ENCODE measurements around the gene PIEZO1.

DNA sequence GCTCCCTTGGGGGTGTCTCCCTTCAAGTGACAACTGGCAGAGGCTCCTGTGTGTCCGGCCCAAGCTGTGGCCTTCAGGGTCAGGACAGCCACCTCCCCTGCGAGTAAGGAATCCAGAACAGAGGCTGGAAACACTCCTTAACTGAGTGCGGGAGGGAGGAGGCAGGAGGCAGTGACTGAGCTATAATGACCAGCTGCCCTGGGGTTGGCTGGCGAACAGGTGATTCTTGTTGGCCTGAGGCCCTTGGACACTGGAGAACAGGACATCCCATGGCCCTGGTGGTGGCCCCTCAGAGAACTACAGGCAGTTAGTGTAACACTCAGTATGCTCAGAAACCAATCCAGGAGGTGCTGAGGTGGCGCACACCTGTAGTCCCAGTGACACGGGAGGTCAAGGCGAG, 89.3 kb downstream of the PIEZO1 start:
- TF ChIP-seq, protein P1, sequence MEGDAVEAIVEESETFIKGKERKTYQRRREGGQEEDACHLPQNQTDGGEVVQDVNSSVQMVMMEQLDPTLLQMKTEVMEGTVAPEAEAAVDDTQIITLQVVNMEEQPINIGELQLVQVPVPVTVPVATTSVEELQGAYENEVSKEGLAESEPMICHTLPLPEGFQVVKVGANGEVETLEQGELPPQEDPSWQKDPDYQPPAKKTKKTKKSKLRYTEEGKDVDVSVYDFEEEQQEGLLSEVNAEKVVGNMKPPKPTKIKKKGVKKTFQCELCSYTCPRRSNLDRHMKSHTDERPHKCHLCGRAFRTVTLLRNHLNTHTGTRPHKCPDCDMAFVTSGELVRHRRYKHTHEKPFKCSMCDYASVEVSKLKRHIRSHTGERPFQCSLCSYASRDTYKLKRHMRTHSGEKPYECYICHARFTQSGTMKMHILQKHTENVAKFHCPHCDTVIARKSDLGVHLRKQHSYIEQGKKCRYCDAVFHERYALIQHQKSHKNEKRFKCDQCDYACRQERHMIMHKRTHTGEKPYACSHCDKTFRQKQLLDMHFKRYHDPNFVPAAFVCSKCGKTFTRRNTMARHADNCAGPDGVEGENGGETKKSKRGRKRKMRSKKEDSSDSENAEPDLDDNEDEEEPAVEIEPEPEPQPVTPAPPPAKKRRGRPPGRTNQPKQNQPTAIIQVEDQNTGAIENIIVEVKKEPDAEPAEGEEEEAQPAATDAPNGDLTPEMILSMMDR (IDR thresholded peaks at IDR 0.05; ENCODE audit: low read depth, low read length): no peak
- TF ChIP-seq POLR2A (IDR thresholded peaks at IDR 0.05; ENCODE audit: extremely low read depth, insufficient read length) (no peak), MYC (IDR thresholded peaks at IDR 0.05; ENCODE audit: low read depth, low read length) (no peak)
- TF ChIP-seq, protein P2, sequence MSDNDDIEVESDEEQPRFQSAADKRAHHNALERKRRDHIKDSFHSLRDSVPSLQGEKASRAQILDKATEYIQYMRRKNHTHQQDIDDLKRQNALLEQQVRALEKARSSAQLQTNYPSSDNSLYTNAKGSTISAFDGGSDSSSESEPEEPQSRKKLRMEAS (IDR thresholded peaks at IDR 0.05; ENCODE audit: low read depth, low read length): no peak
